Activated T-helper 1 cell treated with Interleukin-2 at 50 U/mL for 16 hours (primary cell): ENCODE data around the gene MAP3K5.
"Not testable (repeated sequence)": the region's sequence is repeated elsewhere in the genome, so short reads cannot be mapped to it uniquely, and the experiment has no call there.

Experiments
- DNase-seq: peaks from one replicate; pipeline ENCODE4 v3.0.0-alpha.2; 2020; ENCODE audit warnings: low read depth

MAP3K5 gene

GRCh38 chr6:136607932-136608772, 184.1 kb downstream of the MAP3K5 start:
- DNase-seq, result peak; percentile 57

GRCh38 chr6:136607204-136607931, 184.9 kb downstream of the MAP3K5 start:
- no peak for DNase-seq

GRCh38 chr6:136604928-136605510, 187.3 kb downstream of the MAP3K5 start:
- DNase-seq, result no peak

- DNase-seq, result no peak
Observed at GRCh38 chr6:136604328-136604825, 187.9 kb downstream of the MAP3K5 start.

GRCh38 chr6:136600818-136601217, 191.5 kb downstream of the MAP3K5 start:
- no peak for DNase-seq

GRCh38 chr6:136599329-136600011, 192.8 kb downstream of the MAP3K5 start:
- DNase-seq, result no peak

- DNase-seq, result no peak
Observed at GRCh38 chr6:136598048-136598447, 194.2 kb downstream of the MAP3K5 start.

- DNase-seq, result no peak
Observed at GRCh38 chr6:136594671-136595070, 197.6 kb downstream of the MAP3K5 start.

GRCh38 chr6:136593748-136594490, 198.4 kb downstream of the MAP3K5 start:
- no peak for DNase-seq

GRCh38 chr6:136592930-136593673, 199.2 kb downstream of the MAP3K5 start:
- no peak for DNase-seq

- no peak for DNase-seq
Observed at GRCh38 chr6:136591617-136592016, 200.7 kb downstream of the MAP3K5 start.

GRCh38 chr6:136590846-136591245, 201.4 kb downstream of the MAP3K5 start:
- DNase-seq, result not testable (repeated sequence)

- DNase-seq, result no peak
Observed at GRCh38 chr6:136587527-136587926, 204.8 kb downstream of the MAP3K5 start.

GRCh38 chr6:136586295-136586694, 206.0 kb downstream of the MAP3K5 start:
- no peak for DNase-seq

- DNase-seq, result not testable (repeated sequence)
Observed at GRCh38 chr6:136585523-136585922, 206.8 kb downstream of the MAP3K5 start.

- not testable (repeated sequence) for DNase-seq
Observed at GRCh38 chr6:136584290-136584689, 208.0 kb downstream of the MAP3K5 start.

- DNase-seq, result no peak
Observed at GRCh38 chr6:136582711-136583471, 209.4 kb downstream of the MAP3K5 start.

GRCh38 chr6:136579800-136580199, 212.5 kb downstream of the MAP3K5 start:
- no peak for DNase-seq

GRCh38 chr6:136576821-136577220, 215.5 kb downstream of the MAP3K5 start:
- no peak for DNase-seq

GRCh38 chr6:136571496-136571895, 220.8 kb downstream of the MAP3K5 start:
- DNase-seq, result no peak
